ENCODE measurements around the gene FGD2. TPM values are rescaled to one million over a fixed set of nuclear protein-coding genes. Genes with fewer than 3 reads are reported as not detected.

FGD2 gene
- total RNA-seq, 1 donor from 2014 or later: not detected

DNA sequence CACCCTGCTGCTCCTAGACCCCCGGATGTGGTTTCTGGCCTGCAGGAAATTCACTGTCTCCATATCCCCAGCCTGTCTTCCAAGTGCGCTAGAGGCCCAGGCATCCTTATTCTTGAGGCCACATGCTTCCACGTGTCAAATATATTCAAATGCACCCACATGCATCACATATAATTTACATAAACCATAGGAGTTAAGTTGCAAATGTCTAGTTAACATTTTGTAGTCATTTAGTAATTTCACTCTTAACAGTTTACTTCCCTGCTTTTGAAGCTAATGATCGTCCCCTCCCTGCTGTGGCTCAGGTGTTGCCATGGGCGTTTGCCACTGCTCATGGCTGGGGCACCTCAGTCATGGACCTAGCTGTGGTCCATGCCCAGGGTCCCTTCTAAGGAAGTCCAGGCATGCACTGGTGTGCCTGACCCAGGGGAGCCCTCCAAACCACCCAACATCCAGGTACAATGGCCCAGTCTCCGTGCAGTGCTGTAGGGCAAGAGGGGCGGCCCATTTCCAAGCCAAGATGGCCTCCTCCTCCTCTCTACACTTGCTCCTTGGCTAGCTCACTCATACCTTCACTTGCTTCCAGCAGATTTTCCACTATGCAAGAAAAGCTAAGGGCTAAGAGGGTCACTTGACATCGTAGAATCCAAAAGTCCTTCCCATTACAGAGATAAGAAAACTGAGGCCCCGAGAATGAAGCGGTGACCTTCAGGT, 42.4 kb downstream of the FGD2 start:
- no peak for TF ChIP-seq CTCF (IDR thresholded peaks at IDR 0.05)

GRCh38 chr6:37048403-37048850, 43.0 kb downstream of the FGD2 start:
- Mint-ChIP-seq H3K36me3 (ENCODE audit: low read depth) (no peaks in the 10 kb centered on the region), H3K9me3 (ENCODE audit: low read depth) (no peaks in the 10 kb centered on the region), H3K4me3 (ENCODE audit: unreplicated experiment) (no peak overlapping the region), H3K4me1 (ENCODE audit: low read depth) (peaks cover 18% of the 10 kb centered on the region), H3K27ac (ENCODE audit: unreplicated experiment) (peak overlapping the region; percentile 39), H3K27me3 (ENCODE audit: low read depth) (no peaks in the 10 kb centered on the region)
- no peak for DNase-seq (ENCODE audit: low spot score)
- TF ChIP-seq CTCF (IDR thresholded peaks at IDR 0.05): no peak

More for the DNA sequence above, 42.4 kb downstream of the FGD2 start:
- no peak for DNase-seq (ENCODE audit: low spot score)
- Mint-ChIP-seq H3K4me3 (ENCODE audit: unreplicated experiment) (no peak overlapping the region), H3K4me1 (ENCODE audit: low read depth) (peaks cover 18% of the 10 kb centered on the region), H3K27me3 (ENCODE audit: low read depth) (no peaks in the 10 kb centered on the region), H3K27ac (ENCODE audit: unreplicated experiment) (no peak overlapping the region), H3K9me3 (ENCODE audit: low read depth) (peaks cover 2% of the 10 kb centered on the region), H3K36me3 (ENCODE audit: low read depth) (peaks cover 1% of the 10 kb centered on the region)

DNA sequence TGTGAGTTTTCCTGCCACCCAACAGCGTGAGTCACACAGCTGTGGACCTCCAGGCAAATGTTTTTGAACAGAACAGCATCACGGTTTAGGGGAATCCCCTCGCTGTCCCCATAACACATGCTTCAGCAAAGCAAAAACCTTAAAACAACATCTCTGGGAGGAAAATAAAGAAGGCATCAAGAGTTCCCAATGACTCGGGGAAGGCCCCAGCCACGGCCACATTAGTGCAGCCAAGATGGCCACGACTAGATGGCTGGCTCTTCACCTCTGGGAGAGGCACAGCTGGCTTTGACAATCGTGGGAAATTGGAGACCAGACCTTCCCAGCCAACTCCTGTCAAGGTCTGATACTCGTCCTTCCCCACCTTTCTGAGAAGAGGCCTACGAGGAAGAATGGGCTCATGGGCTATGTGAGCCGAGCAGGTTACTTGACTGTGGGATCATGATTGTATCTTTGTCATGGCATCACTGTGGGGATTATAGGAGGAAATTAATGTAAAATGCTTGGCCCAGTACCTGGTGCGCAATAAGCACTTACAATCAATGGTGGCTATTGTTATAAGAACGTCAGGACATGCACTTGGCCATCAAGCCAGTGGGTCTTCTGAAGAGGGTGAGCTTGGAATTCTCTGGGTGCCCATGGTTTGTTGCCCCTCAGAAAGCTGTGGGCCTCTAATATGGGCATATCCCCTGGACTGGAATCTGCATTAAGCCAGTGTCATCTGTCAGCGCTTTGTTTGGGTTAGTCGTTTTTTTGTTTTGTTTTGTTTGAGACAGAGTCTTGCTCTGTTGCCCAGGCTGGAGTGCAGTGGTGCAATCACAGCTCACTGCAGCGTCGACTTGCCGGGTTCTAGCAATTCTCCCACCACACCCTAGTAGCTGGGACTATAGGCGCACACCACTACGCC, 43.6 kb downstream of the FGD2 start:
- Mint-ChIP-seq H3K27me3 (ENCODE audit: low read depth) (no peaks in the 10 kb centered on the region), H3K27ac (ENCODE audit: unreplicated experiment) (peak overlapping the region; percentile 39), H3K4me1 (ENCODE audit: low read depth) (peaks cover 18% of the 10 kb centered on the region), H3K4me3 (ENCODE audit: unreplicated experiment) (no peak overlapping the region), H3K36me3 (ENCODE audit: low read depth) (no peaks in the 10 kb centered on the region), H3K9me3 (ENCODE audit: low read depth) (no peaks in the 10 kb centered on the region)
- no peak for TF ChIP-seq CTCF (IDR thresholded peaks at IDR 0.05)
- DNase-seq (ENCODE audit: low spot score): no peak

GRCh38 chr6:37049758-37050044, 44.2 kb downstream of the FGD2 start:
- no peak for DNase-seq (ENCODE audit: low spot score)
- H3K4me3 Mint-ChIP-seq (ENCODE audit: unreplicated experiment): no peak overlapping the region
- no peaks in the 10 kb centered on the region for H3K36me3 Mint-ChIP-seq (ENCODE audit: low read depth)
- H3K9me3 Mint-ChIP-seq (ENCODE audit: low read depth): no peaks in the 10 kb centered on the region
- no peak overlapping the region for H3K27ac Mint-ChIP-seq (ENCODE audit: unreplicated experiment)
- H3K4me1 Mint-ChIP-seq (ENCODE audit: low read depth): peaks cover 18% of the 10 kb centered on the region
- H3K27me3 Mint-ChIP-seq (ENCODE audit: low read depth): no peaks in the 10 kb centered on the region
- no peak for TF ChIP-seq CTCF (IDR thresholded peaks at IDR 0.05)

DNA sequence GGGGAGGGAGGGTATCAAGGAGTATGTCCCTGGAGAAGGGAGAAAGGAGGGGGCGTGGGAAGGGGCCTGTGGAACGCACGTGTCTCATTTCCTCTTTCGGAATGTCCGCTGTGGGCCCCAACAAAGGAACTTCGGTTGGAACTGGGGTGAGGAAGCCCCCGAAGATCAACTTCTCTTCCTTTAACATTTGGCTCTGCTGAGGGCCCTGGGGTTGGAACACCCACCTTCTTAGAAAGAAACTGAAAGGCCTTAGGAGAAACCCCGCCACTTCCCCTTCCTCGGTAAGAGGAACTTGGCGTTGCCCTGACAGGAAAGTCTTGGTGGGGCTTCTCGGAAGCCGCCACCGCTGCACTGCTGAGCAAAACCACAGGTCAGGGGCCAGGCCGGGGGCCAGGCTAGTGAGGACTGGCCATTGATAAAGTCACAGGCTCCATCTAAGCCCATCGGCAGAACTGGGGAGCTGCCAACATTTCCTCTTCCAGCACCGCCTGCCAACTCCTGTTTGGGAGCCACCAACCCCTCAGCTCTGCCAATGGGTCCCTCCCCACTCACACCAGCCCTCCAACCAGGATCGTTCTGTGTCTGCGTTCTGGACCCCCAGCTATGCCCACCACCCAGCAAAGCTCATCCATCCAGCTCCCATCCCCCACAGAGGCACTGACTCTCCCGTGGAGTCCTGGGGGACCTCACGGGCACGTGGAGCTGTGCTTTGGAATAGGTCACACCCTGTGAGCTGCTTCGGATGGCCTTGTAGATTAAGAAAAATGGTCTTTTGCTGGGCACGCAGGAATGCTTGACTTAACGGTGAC, 44.8 kb downstream of the FGD2 start:
- Mint-ChIP-seq H3K9me3 (ENCODE audit: low read depth) (no peaks in the 10 kb centered on the region), H3K27me3 (ENCODE audit: low read depth) (peaks cover 1% of the 10 kb centered on the region), H3K4me3 (ENCODE audit: unreplicated experiment) (no peak overlapping the region), H3K36me3 (ENCODE audit: low read depth) (no peaks in the 10 kb centered on the region), H3K4me1 (ENCODE audit: low read depth) (peaks cover 18% of the 10 kb centered on the region), H3K27ac (ENCODE audit: unreplicated experiment) (no peak overlapping the region)
- no peak for DNase-seq (ENCODE audit: low spot score)
- no peak for TF ChIP-seq CTCF (IDR thresholded peaks at IDR 0.05)

Measured in chondrocyte (in vitro differentiated cells).